ENCODE results near the gene C11orf54. TPM values are rescaled to one million over a fixed set of nuclear protein-coding genes. Genes with fewer than 3 reads are reported as not detected.

Gene C11orf54
- total and polyA plus RNA-seq, 4 donors, result 20.4 to 66.1 (median 22.0) TPM

DNA sequence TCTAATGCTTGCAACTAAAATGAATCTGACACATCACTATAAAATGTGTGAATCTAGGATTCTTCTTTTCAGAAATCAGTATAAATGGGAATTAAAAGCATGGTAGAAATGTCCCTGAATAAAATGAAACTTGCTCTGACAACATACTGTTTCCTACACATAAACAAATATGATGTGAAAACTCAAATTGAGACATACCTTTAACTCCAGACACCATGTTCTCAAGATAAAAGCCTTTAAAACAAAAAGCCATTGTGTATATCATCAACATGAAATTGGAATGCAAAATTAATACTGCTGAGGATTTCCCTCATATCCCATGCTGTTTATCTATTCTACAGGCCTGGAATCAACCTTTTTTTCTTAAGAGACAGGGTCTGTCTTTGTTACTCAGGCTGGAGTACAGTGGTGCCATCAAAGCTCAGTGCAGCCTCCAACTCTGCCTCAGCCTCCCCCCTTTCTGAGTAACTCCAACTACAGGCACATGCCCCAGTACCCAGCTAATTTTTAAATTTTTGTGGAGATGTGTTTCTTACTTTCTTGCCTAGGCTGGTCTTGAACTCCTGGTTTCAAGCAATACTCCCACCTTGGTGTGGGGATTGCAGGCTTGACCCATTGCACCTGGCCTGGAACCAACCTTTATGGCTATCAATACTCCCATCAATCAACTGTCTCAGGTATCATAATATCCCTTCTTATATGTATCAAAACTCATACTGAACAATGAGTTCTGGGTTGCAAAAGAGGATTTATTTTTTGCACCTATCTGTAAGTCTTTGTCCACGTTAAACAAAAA, 6.8 kb upstream of the C11orf54 start:
- H3K4me3 ChIP-seq, result no peak overlapping the region
- H3K27me3 ChIP-seq (ENCODE audit: control insufficient read depth in 3 of 3, insufficient read depth in 3 of 3, low read length in 2 of 3), result no peaks in the 10 kb centered on the region
- no peak overlapping the region for H3K9ac ChIP-seq (ENCODE audit: insufficient read depth in 1 of 2, low read length in 2 of 2)
- DNase-seq (no peak), ATAC-seq (ENCODE audit: insufficient read depth, low FRiP score) (no peak)
- no peak for TF ChIP-seq CTCF (IDR thresholded peaks at IDR 0.05; ENCODE audit: control extremely low read depth, extremely low read depth)
- no peak overlapping the region for H3K27ac ChIP-seq (ENCODE audit: low read depth in 1 of 2, low read length in 1 of 2)
- peaks cover 21 to 85% (median 54%) of the 10 kb centered on the region in 4 donors for H3K36me3 ChIP-seq (ENCODE audit: control insufficient read depth in 4 of 4, insufficient read depth in 4 of 4, low read length in 4 of 4)
- peaks cover 0 to 12% (median 10%) of the 10 kb centered on the region in 5 donors for H3K4me1 ChIP-seq (ENCODE audit: control insufficient read depth in 5 of 5, insufficient read depth in 5 of 5, low read length in 5 of 5)
- WGBS, 2 donors, result 82 to 83% methylated on average over 1 of the region's 1 CpG
- H3K9me3 ChIP-seq (ENCODE audit: control insufficient read depth in 4 of 4, insufficient read depth in 3 of 4, low read length in 3 of 4), result no peaks in the 10 kb centered on the region

- WGBS, 2 donors, result 81 to 86% methylated on average over 1 of the region's 1 CpG
- H3K36me3 ChIP-seq (ENCODE audit: control insufficient read depth in 4 of 4, insufficient read depth in 4 of 4, low read length in 4 of 4), result peaks cover 18 to 82% (median 48%) of the 10 kb centered on the region in 4 donors
Observed at GRCh38 chr11:93735627-93736026, 5.8 kb upstream of the C11orf54 start.

DNA sequence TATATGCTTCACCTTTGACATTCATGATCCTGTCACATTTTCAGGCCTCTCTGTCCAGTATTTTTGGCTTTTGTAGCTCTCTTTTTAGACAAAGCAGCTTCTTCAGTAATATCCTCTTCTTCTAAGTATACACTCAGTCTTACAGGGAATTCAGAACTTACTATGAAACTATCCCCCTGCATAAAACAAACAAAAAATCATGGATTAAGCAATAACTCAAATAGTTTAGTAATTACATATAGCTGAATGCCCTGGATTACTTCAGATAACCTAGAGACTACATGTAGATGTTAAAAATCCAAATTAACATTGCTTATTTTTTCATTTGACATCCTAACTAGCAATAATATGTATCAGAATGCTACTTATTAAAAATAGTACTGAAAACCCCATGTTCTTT, 5.3 kb upstream of the C11orf54 start:
- Histone ChIP-seq H3K4me1 (ENCODE audit: control insufficient read depth in 5 of 5, insufficient read depth in 5 of 5, low read length in 5 of 5) (peaks cover 0 to 19% (median 10%) of the 10 kb centered on the region in 5 donors), H3K9ac (ENCODE audit: insufficient read depth in 1 of 2, low read length in 2 of 2) (no peak overlapping the region), H3K36me3 (ENCODE audit: control insufficient read depth in 4 of 4, insufficient read depth in 4 of 4, low read length in 4 of 4) (peaks cover 17 to 77% (median 44%) of the 10 kb centered on the region in 4 donors), H3K4me3 (no peak overlapping the region), H3K27ac (ENCODE audit: low read depth in 1 of 2, low read length in 1 of 2) (no peak overlapping the region), H3K27me3 (ENCODE audit: control insufficient read depth in 3 of 3, insufficient read depth in 3 of 3, low read length in 2 of 3) (no peaks in the 10 kb centered on the region), H3K9me3 (ENCODE audit: control insufficient read depth in 4 of 4, insufficient read depth in 3 of 4, low read length in 3 of 4) (no peaks in the 10 kb centered on the region)
- DNase-seq (no peak), ATAC-seq (ENCODE audit: insufficient read depth, low FRiP score) (no peak)
- no peak for TF ChIP-seq CTCF (IDR thresholded peaks at IDR 0.05; ENCODE audit: control extremely low read depth, extremely low read depth)

More at GRCh38 chr11:93735627-93736026, 5.8 kb upstream of the C11orf54 start:
- no peak overlapping the region for H3K9ac ChIP-seq (ENCODE audit: insufficient read depth in 1 of 2, low read length in 2 of 2)
- ATAC-seq (ENCODE audit: insufficient read depth, low FRiP score) (no peak), DNase-seq (no peak)
- peaks cover 0 to 19% (median 10%) of the 10 kb centered on the region in 5 donors for H3K4me1 ChIP-seq (ENCODE audit: control insufficient read depth in 5 of 5, insufficient read depth in 5 of 5, low read length in 5 of 5)
- H3K27me3 ChIP-seq (ENCODE audit: control insufficient read depth in 3 of 3, insufficient read depth in 3 of 3, low read length in 2 of 3), result no peaks in the 10 kb centered on the region
- H3K4me3 ChIP-seq, result no peak overlapping the region
- no peak for TF ChIP-seq CTCF (IDR thresholded peaks at IDR 0.05; ENCODE audit: control extremely low read depth, extremely low read depth)
- H3K9me3 ChIP-seq (ENCODE audit: control insufficient read depth in 4 of 4, insufficient read depth in 3 of 4, low read length in 3 of 4), result no peaks in the 10 kb centered on the region
- no peak overlapping the region for H3K27ac ChIP-seq (ENCODE audit: low read depth in 1 of 2, low read length in 1 of 2)
